ENCODE measurements around the gene DCST2.

DCST2 gene

DNA sequence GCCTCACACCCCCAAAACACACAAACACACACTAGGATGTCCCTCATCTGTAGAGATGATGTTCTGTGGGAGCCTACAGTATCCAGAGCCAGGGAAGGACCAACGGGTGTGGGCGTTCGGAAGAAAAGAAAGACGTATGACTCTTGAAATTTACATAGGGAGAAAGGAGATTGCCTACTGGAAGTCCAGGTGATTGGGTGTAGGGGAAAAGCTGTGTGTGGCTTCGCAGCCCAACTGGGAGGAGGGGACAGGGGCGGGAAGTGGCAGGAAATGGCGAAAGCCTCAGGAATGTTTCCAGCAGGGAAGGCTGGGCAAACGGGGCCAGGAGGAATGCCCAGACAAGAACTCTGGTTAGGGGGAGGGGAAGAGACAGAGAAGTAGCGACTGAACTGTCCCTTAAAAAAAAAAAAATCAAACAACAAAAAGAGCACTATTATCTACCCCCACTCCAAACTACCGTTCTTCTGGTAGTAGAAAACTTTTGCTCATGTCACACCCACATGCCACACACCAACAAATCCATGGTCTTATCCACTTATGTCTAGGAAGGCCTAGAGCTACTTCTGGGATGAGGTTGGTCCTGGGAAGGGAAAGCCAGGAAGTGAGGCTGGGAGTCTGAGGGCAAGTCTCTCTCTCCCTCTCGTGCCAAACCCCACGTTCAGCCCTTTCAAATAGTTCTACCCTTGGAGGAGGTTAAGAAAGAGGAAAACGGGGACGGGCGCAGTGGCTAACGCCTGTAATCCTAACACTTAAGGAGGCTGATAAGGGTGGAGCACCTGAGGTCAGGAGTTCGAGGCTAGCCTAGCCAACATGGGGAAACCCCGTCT lies 60.9 kb downstream of the DCST2 start:
- H3K4me3 ChIP-seq (ENCODE audit: low read depth, low read length): no peak overlapping the region
- TF ChIP-seq, protein P1, sequence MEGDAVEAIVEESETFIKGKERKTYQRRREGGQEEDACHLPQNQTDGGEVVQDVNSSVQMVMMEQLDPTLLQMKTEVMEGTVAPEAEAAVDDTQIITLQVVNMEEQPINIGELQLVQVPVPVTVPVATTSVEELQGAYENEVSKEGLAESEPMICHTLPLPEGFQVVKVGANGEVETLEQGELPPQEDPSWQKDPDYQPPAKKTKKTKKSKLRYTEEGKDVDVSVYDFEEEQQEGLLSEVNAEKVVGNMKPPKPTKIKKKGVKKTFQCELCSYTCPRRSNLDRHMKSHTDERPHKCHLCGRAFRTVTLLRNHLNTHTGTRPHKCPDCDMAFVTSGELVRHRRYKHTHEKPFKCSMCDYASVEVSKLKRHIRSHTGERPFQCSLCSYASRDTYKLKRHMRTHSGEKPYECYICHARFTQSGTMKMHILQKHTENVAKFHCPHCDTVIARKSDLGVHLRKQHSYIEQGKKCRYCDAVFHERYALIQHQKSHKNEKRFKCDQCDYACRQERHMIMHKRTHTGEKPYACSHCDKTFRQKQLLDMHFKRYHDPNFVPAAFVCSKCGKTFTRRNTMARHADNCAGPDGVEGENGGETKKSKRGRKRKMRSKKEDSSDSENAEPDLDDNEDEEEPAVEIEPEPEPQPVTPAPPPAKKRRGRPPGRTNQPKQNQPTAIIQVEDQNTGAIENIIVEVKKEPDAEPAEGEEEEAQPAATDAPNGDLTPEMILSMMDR (IDR thresholded peaks at IDR 0.05; ENCODE audit: borderline replicate concordance, insufficient read depth, low read depth, low read length): no peak

DNA sequence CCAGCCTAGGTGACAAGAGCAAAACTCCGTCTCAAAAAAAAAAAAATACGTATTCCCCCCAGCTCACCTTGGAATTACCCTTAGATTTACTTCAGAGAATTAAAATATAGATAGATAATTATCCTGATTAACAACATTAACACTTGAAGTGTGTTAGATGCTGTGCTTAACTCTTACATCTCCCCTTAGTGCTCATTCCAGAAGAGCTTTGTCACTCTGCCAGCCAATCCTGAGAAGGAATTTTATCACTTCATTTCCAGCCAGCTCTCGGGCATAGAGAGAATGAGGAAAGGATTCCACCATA lies 61.4 kb downstream of the DCST2 start:
- H3K4me3 ChIP-seq (ENCODE audit: low read depth, low read length): no peak overlapping the region
- TF ChIP-seq, protein P1 (IDR thresholded peaks at IDR 0.05; ENCODE audit: borderline replicate concordance, insufficient read depth, low read depth, low read length): no peak

- no peak overlapping the region for H3K4me3 ChIP-seq (ENCODE audit: low read depth, low read length)
- TF ChIP-seq, protein P1 (IDR thresholded peaks at IDR 0.05; ENCODE audit: borderline replicate concordance, insufficient read depth, low read depth, low read length): no peak
Observed at GRCh38 chr1:154971341-154971998, 62.1 kb downstream of the DCST2 start.

- TF ChIP-seq, protein P1 (IDR thresholded peaks at IDR 0.05; ENCODE audit: borderline replicate concordance, insufficient read depth, low read depth, low read length): no peak
- peak within 1 kb of the TSS; percentile 38 for H3K4me3 ChIP-seq (ENCODE audit: low read depth, low read length)
Observed at GRCh38 chr1:154970631-154971340, 62.8 kb downstream of the DCST2 start, which contains the start of gene SHC1. TSS of gene SHC1 (minus strand) at chr1:154970747. CDS start at chr1:154970526, 221 bp downstream.

DNA sequence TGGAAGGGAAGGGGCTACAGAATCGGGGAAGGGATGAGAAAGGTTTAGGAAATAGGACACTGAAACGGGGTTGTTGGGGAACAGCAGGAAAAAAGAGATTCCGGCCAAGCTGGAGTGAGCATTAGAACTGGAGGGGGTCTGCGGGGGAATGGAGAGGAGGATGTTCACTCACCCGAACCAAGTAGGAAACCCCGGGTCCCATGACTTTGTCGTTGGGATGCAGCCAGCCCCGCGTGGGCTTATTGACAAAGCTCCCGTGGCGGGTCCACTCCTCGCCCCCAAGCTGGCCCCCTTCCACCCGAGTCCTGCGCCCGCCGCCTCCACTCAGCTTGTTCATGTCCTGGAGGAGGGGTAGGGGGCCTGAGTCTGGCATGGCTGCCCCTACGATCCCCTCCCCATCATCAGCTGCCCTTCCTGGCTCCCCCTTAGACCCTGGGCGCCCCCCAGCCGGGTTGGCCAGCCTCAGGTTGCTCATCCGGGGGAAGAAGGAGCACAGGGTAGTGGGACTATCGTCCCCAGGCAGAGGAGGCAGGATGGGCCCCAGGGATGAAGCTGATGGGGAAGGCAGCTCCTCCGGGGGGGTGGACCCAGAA lies 63.6 kb downstream of the DCST2 start:
- H3K4me3 ChIP-seq (ENCODE audit: low read depth, low read length): peak overlapping the region; percentile 28
- TF ChIP-seq, protein P1 (IDR thresholded peaks at IDR 0.05; ENCODE audit: borderline replicate concordance, insufficient read depth, low read depth, low read length): no peak

DNA sequence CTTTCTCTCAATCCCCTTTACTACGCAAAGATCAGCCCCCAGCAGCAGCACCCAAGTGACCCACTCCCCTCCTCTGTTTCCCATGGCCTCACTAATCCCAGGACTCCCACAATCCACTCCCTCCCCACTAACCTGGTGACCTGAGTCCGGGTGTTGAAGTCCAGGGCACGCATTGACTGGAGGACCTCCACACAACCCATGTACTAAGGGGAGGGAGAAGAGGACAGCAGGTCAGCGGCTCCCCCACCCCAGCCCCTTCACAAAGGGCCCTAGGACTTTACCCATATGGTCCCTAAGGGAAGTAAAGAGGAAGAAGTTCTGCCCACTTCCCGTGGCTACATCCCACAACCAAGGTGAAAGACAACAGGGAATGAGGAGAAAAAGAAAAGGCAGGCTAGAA lies 64.3 kb downstream of the DCST2 start:
- TF ChIP-seq, protein P1 (IDR thresholded peaks at IDR 0.05; ENCODE audit: borderline replicate concordance, insufficient read depth, low read depth, low read length): no peak
- H3K4me3 ChIP-seq (ENCODE audit: low read depth, low read length): no peak overlapping the region

Data from GM12875 (cell line).